Fibroblast of pulmonary artery (primary cell): ENCODE data around the gene BCL2.

Source experiments
- DNase-seq: peaks from one replicate; pipeline ENCODE4 v3.0.0-alpha.2; 2010; ENCODE audit warnings: low read depth
- H3K4me3 ChIP-seq: replicated peaks from 2 replicates; pipeline ENCODE4 v1.5.1; 2011; ENCODE audit warnings: low read depth, mild to moderate bottlenecking, control low read depth, low read length, moderate library complexity
- CTCF ChIP-seq: IDR thresholded peaks from 2 replicates; pipeline ENCODE4 v1.5.1; 2011; ENCODE audit warnings: mild to moderate bottlenecking, control low read depth, low read length, inconsistent platforms; ENCODE audit errors: missing control alignments

The BCL2 gene

GRCh38 chr18:63198868-63199742 lies 120.5 kb downstream of the BCL2 start:
- DNase-seq: no peak
- no peak overlapping the region for H3K4me3 ChIP-seq
- no peak for TF ChIP-seq CTCF

- DNase-seq: no peak
- TF ChIP-seq CTCF: no peak
- no peak overlapping the region for H3K4me3 ChIP-seq
These were observed 121.3 kb downstream of the BCL2 start for GRCh38 chr18:63198098-63198760.

- TF ChIP-seq CTCF: no peak
- DNase-seq: no peak
- H3K4me3 ChIP-seq: no peak overlapping the region
These were observed 122.2 kb downstream of the BCL2 start for GRCh38 chr18:63197246-63197869.

- TF ChIP-seq CTCF: no peak
- no peak for DNase-seq
- no peak overlapping the region for H3K4me3 ChIP-seq
These were observed 124.0 kb downstream of the BCL2 start for GRCh38 chr18:63195326-63196159.

- no peak overlapping the region for H3K4me3 ChIP-seq
- no peak for DNase-seq
- no peak for TF ChIP-seq CTCF
These were observed 126.7 kb downstream of the BCL2 start for GRCh38 chr18:63192885-63193349.

GRCh38 chr18:63192126-63192884 lies 127.3 kb downstream of the BCL2 start:
- DNase-seq: no peak
- no peak overlapping the region for H3K4me3 ChIP-seq
- no peak for TF ChIP-seq CTCF
